CD1c-positive myeloid dendritic cell (primary cell): ENCODE measurements around the gene BCAS3.

Experiments used
- DNase-seq: peaks from one replicate; pipeline ENCODE4 v3.0.0-alpha.2; 2016; ENCODE audit errors: extremely low spot score

The BCAS3 gene

DNA sequence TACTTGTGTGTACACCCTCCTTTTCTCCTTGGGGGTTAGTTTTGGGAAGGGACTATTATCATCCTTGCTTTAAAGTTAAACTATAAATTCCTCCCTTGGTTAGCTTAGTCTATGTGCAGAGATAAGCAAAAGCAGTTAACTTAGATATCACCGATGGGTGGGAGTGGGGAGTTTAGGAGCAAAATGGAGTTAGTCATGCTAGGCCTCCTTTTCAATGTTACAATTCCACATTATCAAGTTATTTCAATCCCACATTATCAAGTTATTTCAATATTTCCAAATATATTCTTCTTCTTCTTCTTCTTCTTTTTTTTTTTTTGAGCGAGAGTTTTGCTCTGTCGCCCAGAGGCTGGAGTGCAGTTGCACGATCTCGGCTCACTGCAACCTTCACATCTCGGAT, 1.7 kb upstream of the BCAS3 start:
- no peak for DNase-seq

DNA sequence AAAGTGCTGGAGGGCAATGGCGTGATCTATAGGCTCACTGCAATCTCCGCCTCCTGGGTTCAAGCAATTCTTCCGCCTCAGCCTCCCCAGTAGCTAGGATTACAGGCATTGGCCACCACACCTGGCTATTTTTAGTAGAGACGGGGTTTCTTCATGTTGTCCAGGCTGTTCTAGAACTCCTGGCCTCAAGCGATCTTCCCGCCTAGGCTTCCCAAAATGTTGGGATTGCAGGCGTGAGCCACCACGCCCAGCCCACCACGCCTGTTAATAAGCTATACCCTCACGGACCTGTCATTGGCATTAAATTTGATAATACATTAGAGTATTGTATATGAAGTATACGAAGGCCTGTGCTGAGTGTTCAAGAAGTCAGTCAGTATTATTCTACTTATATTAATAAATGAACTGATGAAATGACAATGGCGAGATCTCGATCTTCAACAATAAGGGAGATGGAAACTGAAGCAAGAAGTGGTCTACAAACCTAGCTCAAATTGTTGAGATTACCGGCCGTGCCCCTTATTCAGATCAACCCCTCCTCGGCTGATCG, 818 bp upstream of the BCAS3 start:
- DNase-seq: no peak

DNA sequence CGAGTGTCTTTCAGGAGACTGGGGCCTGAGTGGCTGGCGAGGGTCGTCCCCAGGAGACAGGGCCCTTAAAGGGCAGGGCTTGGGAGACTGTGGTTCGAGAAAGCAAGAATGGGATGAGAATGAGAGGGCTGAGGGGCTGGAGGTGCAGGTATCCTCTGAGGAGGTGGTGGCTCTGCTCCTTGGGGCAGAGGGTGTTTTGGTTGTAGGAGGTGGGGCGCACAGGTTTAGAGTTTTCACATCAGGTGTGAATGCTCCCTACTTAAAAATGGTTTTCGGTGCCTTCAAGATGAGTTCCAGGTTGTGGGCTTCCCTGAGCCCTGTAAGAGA, 430 bp downstream of the BCAS3 start:
- no peak for DNase-seq

DNA sequence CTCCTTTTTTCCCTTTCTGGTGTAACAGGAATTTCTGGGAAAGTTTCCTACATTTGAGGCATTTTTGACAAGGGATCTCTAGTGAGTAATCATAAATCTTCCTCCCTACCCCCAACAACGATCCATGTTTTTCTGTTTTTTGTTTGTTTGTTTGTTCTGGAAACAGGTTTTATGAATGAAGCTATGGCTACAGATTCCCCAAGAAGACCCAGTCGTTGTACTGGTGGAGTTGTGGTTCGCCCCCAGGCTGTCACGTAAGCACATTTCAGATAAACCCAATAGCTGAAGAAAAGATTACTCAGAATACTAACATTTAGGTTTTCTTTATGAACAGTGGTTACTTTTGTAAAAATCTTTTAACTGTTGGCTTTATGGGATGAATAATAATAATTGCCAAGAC, 1.6 kb downstream of the BCAS3 start:
- no peak for DNase-seq

DNA sequence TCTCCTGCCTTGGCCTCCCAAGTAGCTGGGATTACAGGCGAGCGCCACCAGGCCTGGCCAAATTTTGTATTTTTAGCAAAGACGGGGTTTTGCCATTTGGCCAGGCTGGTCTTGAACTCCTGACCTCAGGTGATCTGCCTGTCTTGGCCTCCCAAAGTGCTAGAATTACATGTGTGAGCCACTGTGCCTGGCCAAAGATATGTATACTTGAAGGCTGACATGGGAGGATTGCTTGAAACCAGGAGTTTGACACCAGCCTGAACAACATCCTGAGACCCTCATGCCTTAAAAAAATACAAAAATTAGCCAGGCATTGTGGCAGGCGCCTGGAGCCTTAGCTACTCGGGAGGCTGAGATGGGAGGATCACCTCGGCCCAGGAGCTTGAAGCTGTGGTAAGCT, 3.1 kb downstream of the BCAS3 start:
- no peak for DNase-seq

DNA sequence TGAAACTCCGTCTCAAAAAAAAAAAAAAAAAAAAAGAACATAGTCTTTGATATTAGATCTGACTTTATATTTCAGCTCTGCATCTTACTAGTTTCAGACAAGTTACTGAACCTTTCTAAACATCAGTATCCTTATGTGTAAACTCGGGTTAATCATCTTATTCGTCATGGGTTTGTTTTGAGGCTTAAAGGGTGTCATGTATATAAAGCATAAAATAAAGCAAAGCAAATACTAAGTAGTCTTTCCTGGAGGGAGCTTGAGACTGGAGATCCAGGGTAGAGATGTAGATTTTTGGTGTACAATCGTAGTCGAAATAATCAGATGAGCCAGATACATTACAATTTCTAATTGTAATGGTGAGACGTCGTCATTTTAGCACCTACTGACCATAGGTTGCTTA, 7.8 kb downstream of the BCAS3 start:
- DNase-seq: no peak

DNA sequence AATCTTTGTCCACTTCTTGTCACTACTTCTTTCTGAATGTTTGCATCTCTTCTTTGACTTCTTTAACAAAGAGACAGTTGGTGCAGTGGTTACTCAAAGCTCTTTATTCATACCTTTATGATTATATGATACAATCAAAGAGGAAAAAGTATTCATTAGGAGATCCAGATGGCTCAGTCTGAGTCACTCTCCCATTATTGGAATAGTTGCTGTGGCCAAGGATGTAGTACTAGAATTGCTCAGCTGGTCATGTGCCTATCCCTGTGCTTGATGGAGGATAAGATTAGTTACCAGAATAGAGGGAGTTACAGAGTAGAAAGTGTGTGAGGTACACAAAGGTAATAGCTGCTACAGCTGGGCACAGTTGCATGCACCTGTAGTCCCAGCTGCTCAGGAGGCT, 18.3 kb downstream of the BCAS3 start:
- DNase-seq: no peak

DNA sequence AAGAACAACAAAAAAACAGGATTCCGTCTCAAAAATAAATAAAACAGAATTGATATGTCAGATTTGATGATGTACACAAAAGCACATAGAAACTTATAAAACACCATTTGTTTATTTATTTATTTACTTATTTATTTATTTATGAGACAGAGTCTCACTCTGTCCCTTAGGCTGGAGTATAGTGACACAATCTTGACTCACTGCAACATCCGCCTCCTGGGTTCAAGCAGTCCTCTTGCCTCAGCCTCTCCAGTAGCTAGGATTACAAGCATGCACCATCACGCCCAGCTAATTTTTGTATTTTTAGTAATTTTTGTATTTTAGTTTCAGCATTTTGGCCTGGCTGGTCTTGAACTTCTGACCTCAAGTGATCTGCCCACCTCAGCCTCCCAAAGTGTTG, 21.4 kb downstream of the BCAS3 start:
- DNase-seq: no peak

DNA sequence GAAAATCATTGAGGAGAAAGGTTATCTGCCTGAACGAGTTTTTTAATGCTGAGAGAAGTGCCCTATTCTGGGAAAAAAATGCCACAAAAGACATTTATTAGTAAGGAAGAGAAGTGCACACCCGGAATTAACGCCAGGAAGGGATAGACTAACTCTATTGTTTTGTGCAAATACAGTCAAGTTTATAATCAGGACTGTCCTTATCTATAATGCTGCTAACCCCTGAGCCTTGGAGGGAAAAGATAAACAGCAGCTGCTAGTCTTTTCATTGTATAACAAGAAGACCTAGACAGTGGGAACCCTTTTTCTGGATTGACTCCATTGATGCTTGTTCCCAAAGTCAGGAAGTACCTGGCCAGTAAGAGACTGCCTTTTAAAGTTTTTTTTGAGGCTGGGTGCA, 26.5 kb downstream of the BCAS3 start:
- no peak for DNase-seq

DNA sequence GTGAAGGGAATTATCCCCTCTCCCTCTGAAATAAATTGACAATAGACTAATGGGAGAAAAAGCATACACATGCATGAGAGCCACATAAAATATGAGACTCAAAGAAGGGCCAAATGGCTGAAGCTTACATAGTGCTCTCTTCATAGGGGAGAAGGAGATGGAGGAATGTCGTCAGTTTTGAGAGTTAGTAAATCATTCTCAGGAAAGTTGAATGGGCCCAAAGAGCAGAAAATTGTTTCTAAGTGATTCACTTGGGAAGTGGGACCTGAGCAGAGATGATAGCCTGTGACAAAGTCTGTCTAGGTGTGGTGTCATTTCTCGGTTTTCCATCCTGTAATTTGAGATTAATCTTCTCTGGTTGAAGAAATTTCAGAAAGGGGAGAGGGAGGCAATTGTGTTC, 35.0 kb downstream of the BCAS3 start:
- DNase-seq: no peak

DNA sequence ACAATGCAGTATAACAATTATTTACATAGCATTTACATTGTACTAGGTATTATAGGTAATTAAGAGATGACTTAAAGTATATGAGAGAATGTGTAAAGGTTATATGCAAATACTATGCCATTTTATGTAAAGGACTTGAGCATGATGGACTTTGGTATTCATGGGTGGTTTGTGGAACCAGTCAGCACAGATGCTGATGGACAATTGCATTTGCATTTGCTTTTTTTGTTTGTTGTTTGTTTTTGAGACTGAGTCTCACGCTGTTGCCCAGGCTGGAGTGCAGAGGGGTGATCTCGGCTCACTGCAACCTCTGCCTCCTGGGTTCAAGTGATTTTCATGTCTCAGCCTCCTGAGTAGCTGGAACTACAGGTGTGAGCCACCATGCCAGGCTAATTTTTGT, 36.0 kb downstream of the BCAS3 start:
- DNase-seq: no peak

DNA sequence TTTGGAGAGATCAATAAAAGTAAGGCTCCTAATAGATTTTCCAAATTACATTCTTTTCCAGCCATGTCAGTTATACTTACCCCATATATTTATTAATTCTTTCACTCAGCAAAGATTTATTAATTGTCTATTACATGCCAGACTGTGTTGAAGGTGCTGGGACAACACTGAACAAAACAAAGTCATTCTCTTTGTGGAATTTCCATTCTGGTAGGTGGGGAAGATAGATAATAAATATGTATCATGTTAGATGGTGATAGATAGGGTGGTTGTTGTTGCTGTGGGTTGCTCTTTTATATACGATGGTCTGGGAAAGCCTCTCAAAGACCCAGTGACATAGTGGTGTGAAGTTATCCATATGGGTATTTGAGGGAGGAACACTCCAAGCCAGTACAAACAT, 39.1 kb downstream of the BCAS3 start:
- no peak for DNase-seq

DNA sequence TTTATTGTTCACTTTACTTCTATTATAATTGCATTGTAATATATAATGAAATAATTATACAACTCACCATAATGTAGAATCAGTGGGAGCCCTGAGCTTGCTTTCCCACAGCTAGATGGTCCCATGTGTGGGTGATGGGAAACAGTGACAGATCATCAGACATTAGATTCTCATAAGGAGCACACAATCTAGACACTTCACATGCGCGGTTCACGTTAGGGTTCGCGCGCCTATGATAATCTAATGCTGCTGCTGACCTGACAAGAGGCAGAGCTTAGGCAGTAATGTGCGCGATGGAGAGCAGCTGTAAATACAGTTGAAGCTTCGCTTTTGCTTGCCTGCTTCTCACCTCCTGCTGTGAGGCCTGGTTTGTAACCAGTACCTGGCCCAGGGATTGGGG, 40.2 kb downstream of the BCAS3 start:
- DNase-seq: no peak

DNA sequence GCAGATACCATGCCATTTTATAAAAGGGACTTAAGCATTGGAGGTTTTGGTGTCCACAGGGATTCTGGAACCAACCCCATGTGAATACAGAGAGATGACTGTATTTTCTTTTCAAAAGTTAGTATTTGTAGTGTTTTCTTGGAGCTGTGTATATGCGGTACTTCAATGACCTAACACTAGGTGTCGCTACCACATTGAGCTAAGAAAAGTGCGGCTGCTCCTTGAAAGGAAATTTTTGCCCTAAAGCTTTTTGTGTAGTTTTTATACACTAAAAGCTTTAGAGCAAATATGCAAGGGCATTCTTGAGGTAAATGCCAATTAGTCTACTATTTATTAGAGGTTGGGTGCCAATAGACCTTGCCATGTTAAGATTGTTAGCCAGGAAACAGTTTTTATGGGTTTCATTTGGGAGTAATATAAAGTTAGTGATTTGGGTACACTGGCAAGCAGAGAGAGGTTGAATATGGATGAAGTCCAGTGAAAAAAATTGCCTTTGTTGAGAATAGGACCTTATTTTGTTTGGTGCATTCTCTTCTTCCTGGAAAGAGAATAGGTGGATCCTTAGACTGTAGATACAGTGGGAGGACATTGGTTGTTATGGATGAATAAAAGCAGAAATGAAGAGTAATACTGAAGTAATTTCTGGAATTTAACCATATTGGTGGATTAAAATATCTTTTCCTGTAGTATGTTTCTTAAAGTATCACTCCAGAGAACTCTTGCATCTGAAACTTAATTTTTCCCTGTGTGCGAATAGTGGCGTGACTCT, 43.3 kb downstream of the BCAS3 start:
- DNase-seq: peak; percentile 57

DNA sequence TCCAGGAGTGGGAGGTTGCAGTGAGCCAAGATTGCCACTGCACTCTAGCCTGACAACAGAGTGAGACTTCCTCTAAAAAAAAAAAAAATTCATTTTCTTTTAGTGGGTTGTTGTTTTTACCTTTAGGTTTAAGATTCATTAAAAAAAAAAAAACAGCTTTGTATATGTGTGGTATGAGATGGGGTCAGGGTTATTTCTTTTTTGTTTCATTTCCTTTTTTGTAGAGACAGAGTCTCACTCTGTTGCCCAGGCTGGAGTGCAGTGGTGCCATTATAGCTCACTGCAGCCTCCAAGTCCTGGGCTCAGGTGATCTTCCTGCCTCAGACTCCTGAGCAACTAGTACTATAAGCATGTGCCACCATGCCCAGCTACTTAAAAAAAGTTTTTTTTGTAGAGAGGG, 47.0 kb downstream of the BCAS3 start:
- no peak for DNase-seq

DNA sequence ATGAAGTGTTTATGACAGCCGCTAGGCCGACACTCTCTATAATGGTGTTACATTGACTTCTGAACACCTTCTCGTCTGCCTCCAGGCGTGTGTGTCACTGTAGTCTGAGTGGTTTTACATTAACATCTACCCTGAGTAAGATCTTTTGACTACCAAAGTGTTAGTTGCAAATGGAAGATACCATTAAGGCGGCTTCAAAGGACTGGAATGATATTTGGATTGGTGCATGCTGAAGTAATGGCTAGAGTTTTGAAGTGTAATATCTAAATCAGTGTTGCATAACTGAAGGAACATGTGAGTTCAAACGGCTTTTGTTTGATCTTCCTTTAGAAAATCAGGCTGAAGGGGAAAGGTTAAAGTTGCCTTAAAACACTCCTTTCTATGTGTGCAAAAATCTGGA, 52.2 kb downstream of the BCAS3 start:
- no peak for DNase-seq

DNA sequence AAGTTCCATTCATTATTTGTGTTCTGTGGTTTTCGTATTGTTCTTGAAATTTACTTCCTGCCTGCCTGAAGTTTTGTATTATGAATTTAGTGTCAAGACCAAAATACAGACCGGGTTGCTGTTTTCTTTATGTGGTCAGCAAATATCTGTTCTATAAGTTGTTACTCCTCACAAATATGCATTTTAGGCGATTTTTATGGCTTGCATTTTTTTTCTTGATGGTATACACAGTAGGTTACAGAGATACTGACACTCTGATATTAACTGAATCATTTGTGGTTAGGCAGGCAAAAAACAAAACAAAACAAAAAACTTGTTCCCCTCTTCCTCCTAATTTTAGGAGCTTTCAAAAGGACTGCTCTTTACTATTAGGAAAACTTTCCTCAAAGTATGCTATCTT, 52.6 kb downstream of the BCAS3 start:
- no peak for DNase-seq

DNA sequence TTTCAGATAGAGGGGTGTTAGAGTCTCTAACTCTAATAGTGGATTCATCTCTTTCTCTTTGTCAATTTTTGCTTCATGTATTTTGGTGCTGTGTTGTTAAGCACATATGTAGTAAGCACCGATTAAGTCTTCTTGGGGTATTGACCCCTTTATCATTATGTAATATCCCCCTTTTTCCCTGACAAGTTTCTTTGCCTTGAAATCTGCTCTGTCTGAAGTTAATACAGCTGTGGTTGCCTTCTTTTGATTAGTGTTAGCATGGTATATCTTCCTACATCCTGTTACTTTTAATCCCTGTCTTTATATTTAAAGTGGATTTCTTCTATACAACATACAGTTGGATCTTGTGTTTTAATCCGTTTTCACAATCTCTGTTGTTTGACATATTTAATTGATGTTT, 60.6 kb downstream of the BCAS3 start:
- DNase-seq: no peak

DNA sequence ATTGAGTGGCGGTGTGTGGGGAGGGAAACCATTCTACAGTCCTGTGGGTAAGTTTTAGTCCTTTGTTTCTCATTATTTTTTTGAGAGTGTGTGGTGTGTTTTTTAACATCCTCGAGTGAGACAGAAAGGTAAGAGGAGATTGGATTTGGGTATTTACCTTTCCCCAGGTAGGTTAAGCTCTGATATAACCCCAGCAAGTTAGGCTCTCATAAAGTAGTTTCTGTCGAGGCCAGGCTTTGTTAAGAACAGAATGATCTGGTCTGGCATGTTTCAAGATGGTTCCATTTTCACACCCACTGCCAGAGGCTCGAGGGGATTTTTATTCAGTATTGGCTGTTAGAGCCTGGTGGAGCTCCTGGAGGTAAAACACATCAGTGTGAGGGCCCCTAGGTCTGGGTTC, 62.9 kb downstream of the BCAS3 start:
- no peak for DNase-seq

DNA sequence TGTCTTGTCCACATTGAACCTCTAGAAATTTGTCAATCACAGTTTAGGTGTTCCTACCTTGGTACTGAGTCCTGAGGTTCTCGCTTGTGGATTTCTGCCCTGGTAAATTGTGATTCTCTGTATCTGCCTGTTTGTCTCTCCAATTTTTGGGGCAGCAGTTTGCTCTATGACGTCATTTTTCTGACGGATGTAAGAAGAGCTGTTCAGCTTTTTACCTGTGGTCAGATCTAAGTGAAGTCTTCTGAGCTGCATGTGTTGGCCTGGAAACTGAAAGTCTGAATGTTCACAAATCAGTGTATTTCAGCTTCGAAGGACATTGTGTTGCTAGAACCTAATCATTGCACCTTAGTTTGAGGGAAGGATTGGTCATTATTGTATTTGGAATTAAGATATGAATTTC, 63.4 kb downstream of the BCAS3 start:
- no peak for DNase-seq

DNA sequence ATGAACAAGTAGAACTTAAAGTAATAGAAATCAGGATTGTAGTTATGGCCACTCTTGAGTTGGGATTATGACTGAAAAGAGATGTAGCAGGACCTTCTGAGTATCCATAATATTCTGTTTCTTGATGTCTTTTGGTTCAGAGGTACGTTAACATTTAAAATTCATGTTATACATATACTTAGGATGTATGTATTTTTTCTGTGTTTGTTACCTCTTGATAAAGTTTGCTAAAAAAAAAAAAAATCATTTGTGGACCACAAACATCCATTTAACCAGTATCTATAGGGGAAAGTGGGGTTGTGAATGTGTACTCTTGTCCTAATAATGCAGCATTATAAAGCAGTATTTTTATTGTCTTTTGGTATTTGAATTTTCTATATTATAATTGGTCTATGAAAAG, 65.6 kb downstream of the BCAS3 start:
- no peak for DNase-seq

DNA sequence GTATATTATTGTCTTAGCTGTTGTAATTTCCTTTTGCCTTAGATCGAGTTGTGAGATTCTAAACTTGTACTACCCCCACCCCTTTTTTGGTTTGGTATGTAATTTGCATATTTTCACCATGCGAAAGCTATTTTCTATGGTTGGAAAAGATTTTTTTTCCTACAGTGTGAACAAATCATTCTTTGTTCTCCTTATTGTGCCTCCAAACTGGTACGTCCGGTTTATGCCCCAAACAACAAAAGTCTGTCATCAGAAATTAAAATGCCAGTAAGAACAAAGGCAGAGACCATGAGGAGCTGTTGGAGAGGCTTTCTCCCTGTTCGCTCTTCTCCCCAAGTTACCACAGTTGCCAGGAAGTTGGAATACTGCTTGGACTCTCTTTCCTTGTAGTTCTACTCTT, 66.1 kb downstream of the BCAS3 start:
- DNase-seq: no peak

DNA sequence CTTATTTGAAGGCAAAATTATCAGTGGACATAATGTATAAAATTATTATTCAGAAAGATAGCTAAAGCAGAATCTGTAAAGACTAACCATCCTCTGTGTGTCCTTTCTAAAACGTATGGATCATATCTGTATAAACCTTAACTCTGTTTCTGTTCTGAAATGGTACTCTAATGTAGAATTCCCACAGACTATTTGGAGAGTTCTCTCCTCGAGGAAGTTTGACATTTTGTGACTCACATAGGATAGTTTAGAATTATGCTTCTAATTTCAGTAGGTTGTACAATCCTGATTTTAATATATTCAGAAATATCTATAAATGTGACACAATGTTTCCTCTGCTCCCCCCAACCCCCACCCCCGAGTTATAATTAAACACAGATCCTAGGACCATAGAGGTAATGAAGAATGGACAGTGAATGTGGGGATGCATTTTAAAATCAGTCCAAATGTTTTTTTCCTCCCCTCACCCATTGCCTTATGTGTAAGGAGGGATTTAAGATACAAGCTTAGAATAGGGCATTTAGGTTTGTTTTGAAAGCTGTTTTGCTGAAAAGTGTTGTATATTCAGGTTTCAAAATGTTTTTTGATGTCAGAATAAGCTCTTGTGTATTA, 66.8 kb downstream of the BCAS3 start:
- DNase-seq: no peak

DNA sequence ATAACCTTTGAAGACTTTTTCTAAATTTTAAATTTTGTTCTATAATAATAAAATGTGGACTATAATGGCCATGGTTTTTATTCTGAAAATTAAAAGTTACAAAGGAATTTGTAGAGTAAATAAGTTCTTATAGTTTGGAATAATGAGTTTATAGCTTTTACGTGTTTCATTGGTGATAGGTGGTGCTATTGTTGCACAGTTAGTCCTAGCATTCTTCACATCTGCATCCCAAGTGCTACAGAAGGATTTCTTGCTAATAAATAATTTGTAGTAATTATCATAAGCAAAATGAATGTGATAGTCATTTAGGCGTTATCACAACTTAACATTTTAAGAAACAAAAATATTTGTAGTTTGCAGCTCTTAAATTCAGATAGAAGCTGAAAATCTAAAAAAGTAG, 67.9 kb downstream of the BCAS3 start:
- no peak for DNase-seq
